BLaER1 (cell line): ENCODE results near the gene DIPK1B.

Source experiments
- H3K27ac ChIP-seq: shearing (Covaris generic); formaldehyde crosslinking; 2 replicates; pipeline ENCODE4 v1.8.1; 2022
- H3K27me3 ChIP-seq: shearing (Covaris generic); formaldehyde crosslinking; 2 replicates; pipeline ENCODE4 v1.8.1; 2022
- H3K36me3 ChIP-seq: shearing (Covaris generic); formaldehyde crosslinking; 2 replicates; pipeline ENCODE4 v1.8.1; 2022
- H3K4me1 ChIP-seq: shearing (Covaris generic); formaldehyde crosslinking; 2 replicates; pipeline ENCODE4 v1.8.1; 2022
- H3K4me2 ChIP-seq: shearing (Covaris generic); formaldehyde crosslinking; 2 replicates; pipeline ENCODE4 v1.8.1; 2022
- H3K4me3 ChIP-seq: shearing (Covaris generic); formaldehyde crosslinking; 2 replicates; pipeline ENCODE4 v1.8.1; 2022
- H3K9ac ChIP-seq: shearing (Covaris generic); formaldehyde crosslinking; 2 replicates; pipeline ENCODE4 v1.8.1; 2022
- H3K9me3 ChIP-seq: shearing (Covaris generic); formaldehyde crosslinking; 2 replicates; pipeline ENCODE4 v1.8.1; 2022
- H4K20me1 ChIP-seq: shearing (Covaris generic); formaldehyde crosslinking; 2 replicates; pipeline ENCODE4 v1.8.1; 2022
- Cebpa-rat ChIP-seq: shearing (Covaris generic); IDR thresholded peaks from 2 replicates; pipeline ENCODE4 v1.8.1; 2022

The DIPK1B gene

DNA sequence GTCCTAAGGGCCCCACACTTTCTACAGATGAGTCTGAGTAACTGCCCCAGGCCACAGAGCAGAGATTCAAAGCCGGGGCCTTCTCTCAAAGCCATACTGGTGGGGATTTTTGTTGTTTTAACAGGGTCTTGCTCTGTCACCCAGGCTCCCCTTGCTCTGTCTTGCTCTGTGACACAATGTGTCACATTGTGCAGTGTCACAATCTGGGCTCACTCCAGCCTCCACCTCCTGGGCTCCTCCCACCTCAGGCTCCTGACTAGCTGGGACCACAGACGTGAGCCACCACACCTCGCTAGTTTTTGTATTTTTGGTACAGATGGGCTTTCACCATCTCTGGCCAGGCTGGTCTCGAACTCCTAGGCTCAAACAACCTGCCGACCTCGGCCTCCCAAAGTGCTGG is 33.7 kb upstream of the DIPK1B start:
- H3K9me3 ChIP-seq = no peaks in the 10 kb centered on the region
- H4K20me1 ChIP-seq = peaks cover 89% of the 10 kb centered on the region
- H3K36me3 ChIP-seq = peaks cover 59% of the 10 kb centered on the region
- TF ChIP-seq Cebpa-rat = no peak
- peak overlapping the region; percentile 75 for H3K27ac ChIP-seq
- H3K4me1 ChIP-seq = peaks cover 81% of the 10 kb centered on the region
- no peaks in the 10 kb centered on the region for H3K27me3 ChIP-seq
- H3K4me3 ChIP-seq = no peak overlapping the region
- H3K9ac ChIP-seq = peak overlapping the region; percentile 68
- H3K4me2 ChIP-seq = peak overlapping the region; percentile 89

DNA sequence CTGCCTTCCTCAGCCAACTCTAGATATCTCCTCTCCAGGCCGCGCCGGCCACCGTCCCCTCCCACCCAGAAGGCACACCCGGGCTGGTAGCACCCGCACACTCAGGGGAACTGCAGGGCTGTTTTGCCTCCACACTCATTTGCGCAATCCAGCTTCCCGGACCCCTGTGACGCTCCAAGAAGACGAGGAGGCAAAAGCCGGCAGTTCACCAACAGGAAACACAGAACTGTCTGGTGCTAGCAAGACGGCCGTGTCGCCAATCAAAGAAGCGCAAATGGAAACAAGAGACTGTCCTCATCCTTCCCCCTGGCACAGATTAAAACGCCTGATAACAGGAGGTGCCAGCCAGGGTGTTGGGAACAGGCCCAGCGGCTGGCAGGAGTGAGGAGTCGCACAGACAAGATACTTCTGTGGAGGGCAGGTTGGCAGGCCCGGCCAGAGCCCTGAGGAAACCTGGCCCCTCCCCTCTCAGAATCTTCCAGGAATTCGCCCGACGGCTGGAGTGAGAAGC is 32.9 kb upstream of the DIPK1B start:
- H3K4me2 ChIP-seq = peak overlapping the region; percentile 89
- H3K27ac ChIP-seq = peak overlapping the region; percentile 75
- peak overlapping the region; percentile 68 for H3K9ac ChIP-seq
- H3K9me3 ChIP-seq = no peaks in the 10 kb centered on the region
- H3K27me3 ChIP-seq = no peaks in the 10 kb centered on the region
- H4K20me1 ChIP-seq = peaks cover 89% of the 10 kb centered on the region
- H3K4me1 ChIP-seq = peaks cover 81% of the 10 kb centered on the region
- H3K4me3 ChIP-seq = peak overlapping the region; percentile 41; the same call in 1 of the 2 replicates
- TF ChIP-seq Cebpa-rat = peak; percentile 96
- H3K36me3 ChIP-seq = peaks cover 56% of the 10 kb centered on the region

DNA sequence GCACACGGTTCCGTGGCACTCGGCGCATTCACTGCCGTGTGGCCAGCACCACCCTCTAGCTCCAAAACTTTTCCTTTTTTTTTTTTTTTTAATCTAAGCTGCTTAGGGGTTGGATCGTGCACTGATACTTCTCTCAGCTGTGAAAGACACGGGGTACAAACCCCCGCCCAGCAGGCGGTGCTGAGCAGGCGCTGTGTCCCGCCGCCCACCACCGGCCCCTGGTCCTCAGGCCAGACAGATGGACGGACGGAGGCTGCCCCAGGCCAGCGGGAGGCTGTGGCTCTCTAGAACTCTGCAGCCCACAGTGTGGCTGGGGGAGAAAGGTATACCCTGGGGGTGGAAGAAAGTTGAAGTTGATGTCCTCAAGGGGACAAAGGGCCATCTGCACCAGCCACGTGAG is 31.3 kb upstream of the DIPK1B start:
- Histone ChIP-seq H3K27ac (0 out of 2 replicates have a peak overlapping the region, but pooled peaks have one; percentile 49), H3K27me3 (no peaks in the 10 kb centered on the region), H3K4me3 (no peak overlapping the region), H3K9ac (no peak overlapping the region), H3K4me1 (peaks cover 84% of the 10 kb centered on the region), H3K36me3 (peaks cover 46% of the 10 kb centered on the region), H3K4me2 (peak overlapping the region; percentile 43), H3K9me3 (no peaks in the 10 kb centered on the region), H4K20me1 (peaks cover 95% of the 10 kb centered on the region)
- TF ChIP-seq Cebpa-rat = no peak

DNA sequence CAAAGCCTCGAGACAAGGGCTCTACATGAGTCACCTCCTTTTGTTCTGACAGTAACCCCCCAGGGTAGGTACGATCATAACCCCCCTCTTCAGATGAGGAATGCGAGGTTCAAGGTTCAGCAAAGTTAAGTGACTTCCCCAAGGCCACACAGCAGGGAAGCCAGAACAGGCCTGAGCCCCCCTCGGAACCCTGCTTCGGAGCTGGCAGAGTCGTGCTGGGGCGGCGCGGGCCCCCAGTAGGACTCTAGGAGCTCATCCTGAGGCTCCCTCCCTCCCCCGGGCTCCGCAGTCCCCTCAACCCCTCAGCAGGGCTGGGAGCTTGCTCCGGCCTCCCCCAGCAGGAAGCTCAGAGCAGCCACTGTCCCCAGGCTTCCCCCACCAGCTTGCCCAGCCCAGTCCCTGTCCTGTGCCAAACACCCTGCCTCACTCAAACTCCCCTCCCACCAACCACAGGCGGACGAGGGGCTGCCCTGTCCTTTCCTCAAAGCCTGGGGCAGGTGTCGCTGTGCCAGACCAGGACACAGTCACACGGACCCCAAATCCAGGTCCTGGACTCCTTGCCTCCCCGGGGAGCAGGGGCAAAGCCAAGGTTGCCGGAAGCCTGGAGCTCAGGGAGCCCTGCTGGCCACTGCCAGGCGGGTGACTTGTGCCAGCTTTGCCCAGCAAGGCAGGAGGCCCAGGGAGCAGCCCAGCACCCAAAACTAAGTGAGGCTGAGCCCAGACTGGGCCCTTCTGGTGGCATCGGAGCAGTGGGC is 30.2 kb upstream of the DIPK1B start:
- TF ChIP-seq Cebpa-rat = no peak
- H3K36me3 ChIP-seq = peaks cover 36% of the 10 kb centered on the region

DNA sequence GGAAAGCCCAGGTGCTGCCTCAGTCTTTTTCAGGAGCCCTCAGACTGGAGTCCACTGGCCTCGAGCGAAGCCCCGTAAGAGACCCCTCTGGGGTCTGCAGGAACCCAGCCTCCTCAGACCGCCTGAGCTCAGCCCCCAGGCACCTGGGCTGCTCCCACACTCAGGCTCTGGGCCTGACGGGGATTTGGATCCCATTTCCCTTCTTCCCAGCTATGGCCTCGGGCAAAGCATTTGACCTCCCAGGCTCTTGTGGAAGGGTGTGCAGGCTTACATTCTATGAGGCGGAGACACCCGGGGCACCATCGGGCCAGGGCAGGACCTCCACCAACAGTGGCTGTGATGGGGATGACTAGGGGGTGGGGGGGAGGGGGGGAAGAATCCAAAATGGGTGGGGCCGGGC is 29.7 kb upstream of the DIPK1B start:
- H3K9me3 ChIP-seq = no peaks in the 10 kb centered on the region
- peak overlapping the region; percentile 43 for H3K4me2 ChIP-seq
- H3K27me3 ChIP-seq = no peaks in the 10 kb centered on the region
- TF ChIP-seq Cebpa-rat = no peak
- peak overlapping the region; percentile 24; the same call in 1 of the 2 replicates for H3K9ac ChIP-seq
- H3K4me1 ChIP-seq = peaks cover 86% of the 10 kb centered on the region
- no peak overlapping the region for H3K4me3 ChIP-seq
- peaks cover 87% of the 10 kb centered on the region for H4K20me1 ChIP-seq
- H3K27ac ChIP-seq = peak overlapping the region; percentile 49
- peaks cover 32% of the 10 kb centered on the region for H3K36me3 ChIP-seq

More for the DNA sequence above, 30.2 kb upstream of the DIPK1B start:
- H3K4me1 ChIP-seq = peaks cover 84% of the 10 kb centered on the region
- H3K4me2 ChIP-seq = peak overlapping the region; percentile 43
- H3K9ac ChIP-seq = peak overlapping the region; percentile 24; the same call in 1 of the 2 replicates
- H3K9me3 ChIP-seq = no peaks in the 10 kb centered on the region
- H3K27me3 ChIP-seq = no peaks in the 10 kb centered on the region
- peaks cover 93% of the 10 kb centered on the region for H4K20me1 ChIP-seq
- no peak overlapping the region for H3K4me3 ChIP-seq
- peak overlapping the region; percentile 49 for H3K27ac ChIP-seq

GRCh38 chr9:136683173-136683745 is 29.1 kb upstream of the DIPK1B start:
- no peak for TF ChIP-seq Cebpa-rat
- Histone ChIP-seq H4K20me1 (peaks cover 82% of the 10 kb centered on the region), H3K27me3 (no peaks in the 10 kb centered on the region), H3K27ac (peak overlapping the region; percentile 51), H3K9me3 (no peaks in the 10 kb centered on the region), H3K9ac (no peak overlapping the region), H3K4me2 (peak overlapping the region; percentile 100), H3K4me1 (peaks cover 87% of the 10 kb centered on the region), H3K36me3 (peaks cover 27% of the 10 kb centered on the region), H3K4me3 (no peak overlapping the region)

DNA sequence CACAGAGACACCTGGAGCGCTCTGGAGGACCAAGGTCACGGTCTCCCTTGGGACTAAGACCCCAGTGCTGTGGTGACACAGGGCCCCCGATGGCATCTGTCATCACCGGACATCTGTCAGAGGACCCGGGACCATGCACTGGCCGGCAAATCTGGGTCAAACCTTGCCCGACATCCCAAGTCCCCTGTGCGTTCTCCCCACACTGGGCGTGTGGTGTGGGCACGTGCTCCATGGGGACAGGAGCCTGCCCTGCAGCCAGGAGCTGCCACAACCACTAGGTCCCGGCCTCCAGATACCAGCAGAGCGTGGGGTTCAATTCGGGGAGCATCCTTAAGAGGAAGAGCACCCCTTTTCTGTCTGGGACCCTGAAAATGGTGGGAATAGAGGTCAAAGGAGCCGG is 28.6 kb upstream of the DIPK1B start:
- Histone ChIP-seq H3K9me3 (no peaks in the 10 kb centered on the region), H4K20me1 (peaks cover 77% of the 10 kb centered on the region), H3K4me2 (peak overlapping the region; percentile 100), H3K27ac (peak overlapping the region; percentile 94; the same call in 1 of the 2 replicates), H3K4me3 (no peak overlapping the region), H3K36me3 (peaks cover 24% of the 10 kb centered on the region), H3K4me1 (peaks cover 87% of the 10 kb centered on the region), H3K9ac (peak overlapping the region; percentile 93; the same call in 1 of the 2 replicates), H3K27me3 (no peaks in the 10 kb centered on the region)
- no peak for TF ChIP-seq Cebpa-rat

DNA sequence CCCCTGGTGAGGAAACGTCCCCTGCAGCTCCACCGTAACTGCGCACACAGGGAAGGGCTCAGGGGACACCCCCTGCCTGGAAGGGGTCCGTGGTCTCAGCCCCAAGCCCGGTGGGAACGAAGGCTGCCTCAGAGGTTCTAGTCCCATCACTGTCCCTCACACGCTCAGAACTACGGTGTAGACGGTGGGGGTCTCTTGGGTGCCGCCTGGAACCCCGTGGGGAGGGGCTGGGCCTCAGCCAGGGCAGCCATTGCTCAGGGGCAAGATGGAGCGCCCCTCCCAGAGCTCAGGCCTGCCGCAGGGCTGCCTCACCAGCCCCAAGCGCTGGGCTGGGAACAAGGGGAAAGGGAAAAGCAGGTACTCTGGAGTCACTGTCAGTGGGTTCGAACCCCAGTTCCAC is 28.0 kb upstream of the DIPK1B start:
- Histone ChIP-seq H3K4me3 (peak overlapping the region; percentile 94; the same call in 1 of the 2 replicates), H3K27me3 (no peaks in the 10 kb centered on the region), H3K36me3 (peaks cover 24% of the 10 kb centered on the region), H3K9ac (peak overlapping the region; percentile 93), H4K20me1 (peaks cover 71% of the 10 kb centered on the region), H3K9me3 (no peaks in the 10 kb centered on the region), H3K4me1 (peaks cover 87% of the 10 kb centered on the region), H3K4me2 (peak overlapping the region; percentile 100), H3K27ac (peak overlapping the region; percentile 94)
- no peak for TF ChIP-seq Cebpa-rat

DNA sequence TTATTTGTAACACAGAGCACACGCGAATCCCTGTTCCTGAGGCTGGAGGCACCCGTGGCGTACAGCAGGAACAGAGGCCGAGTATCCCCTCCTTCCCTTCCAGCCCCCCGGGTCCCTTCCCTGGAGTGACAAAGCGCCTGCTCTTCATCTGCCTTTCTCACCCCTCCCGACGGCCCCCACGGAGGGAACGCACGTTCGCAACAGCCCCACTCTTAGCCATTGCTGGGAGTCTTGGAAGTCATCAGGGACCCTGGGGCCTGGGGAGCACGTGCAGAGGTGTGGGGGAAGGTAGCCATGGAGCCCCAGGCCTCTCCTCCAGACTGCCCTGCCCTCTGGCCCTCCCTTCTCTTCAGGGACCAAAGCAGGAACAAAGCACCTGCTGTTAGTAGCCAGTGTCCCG is 27.6 kb upstream of the DIPK1B start:
- peak overlapping the region; percentile 100 for H3K4me2 ChIP-seq
- H3K27ac ChIP-seq = peak overlapping the region; percentile 94
- H3K9ac ChIP-seq = peak overlapping the region; percentile 93
- no peak for TF ChIP-seq Cebpa-rat
- peaks cover 66% of the 10 kb centered on the region for H4K20me1 ChIP-seq
- peaks cover 87% of the 10 kb centered on the region for H3K4me1 ChIP-seq
- no peaks in the 10 kb centered on the region for H3K9me3 ChIP-seq
- H3K27me3 ChIP-seq = no peaks in the 10 kb centered on the region
- peaks cover 24% of the 10 kb centered on the region for H3K36me3 ChIP-seq
- peak overlapping the region; percentile 94 for H3K4me3 ChIP-seq

DNA sequence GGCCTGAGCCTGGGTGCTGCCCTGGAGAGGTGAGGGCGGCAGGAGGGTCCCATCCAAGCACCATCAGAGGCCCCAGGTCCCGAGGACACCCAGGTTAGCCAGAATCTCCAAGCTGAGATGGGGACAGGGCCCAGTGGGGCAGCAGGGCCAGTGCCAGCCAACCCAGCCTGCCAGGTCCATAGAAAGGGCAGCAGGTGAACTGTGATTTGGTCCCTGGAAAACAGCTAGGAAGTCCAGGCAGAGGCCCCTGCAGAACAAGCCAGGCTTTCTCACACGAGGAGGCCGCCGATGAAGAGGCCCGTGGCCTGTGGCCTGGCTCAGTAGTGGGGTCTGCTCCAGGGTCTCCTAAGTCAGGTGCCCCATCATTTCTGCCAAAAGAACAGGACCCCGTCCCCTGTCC is 27.2 kb upstream of the DIPK1B start:
- Histone ChIP-seq H3K9me3 (no peaks in the 10 kb centered on the region), H4K20me1 (peaks cover 62% of the 10 kb centered on the region), H3K27ac (peak overlapping the region; percentile 94), H3K9ac (peak overlapping the region; percentile 93), H3K27me3 (no peaks in the 10 kb centered on the region), H3K4me2 (peak overlapping the region; percentile 100), H3K4me1 (peaks cover 87% of the 10 kb centered on the region), H3K4me3 (peak overlapping the region; percentile 94), H3K36me3 (peaks cover 24% of the 10 kb centered on the region)
- TF ChIP-seq Cebpa-rat = no peak
